ENCODE measurements around the gene CTSO.

CTSO gene

DNA sequence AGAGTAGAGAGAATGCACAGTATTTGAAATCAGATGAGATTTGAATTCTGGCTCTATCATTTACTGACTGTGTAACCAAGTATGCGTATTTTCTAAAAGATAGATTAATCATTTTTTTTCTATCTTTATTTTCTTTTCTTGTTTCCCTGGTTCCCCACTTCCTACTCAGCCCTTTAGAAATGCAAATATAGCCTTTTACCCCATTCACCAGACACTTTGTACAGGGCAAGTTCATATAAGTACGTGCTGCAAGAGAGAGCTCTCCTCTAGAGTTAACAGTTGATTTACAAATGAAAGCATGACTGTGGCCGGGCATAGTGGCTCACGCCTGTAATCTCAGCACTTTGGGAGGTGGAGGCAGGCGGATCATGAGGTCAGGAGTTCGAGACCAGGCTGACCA is 68.0 kb downstream of the CTSO start:
- peaks cover 6% of the 10 kb centered on the region; the same call in 1 of the 2 replicates for H3K4me1 ChIP-seq (ENCODE audit: insufficient read depth, low read length)
- no peaks in the 10 kb centered on the region for H3K27me3 ChIP-seq (ENCODE audit: insufficient read depth, low read length)
- H3K36me3 ChIP-seq (ENCODE audit: insufficient read depth, low read length) = no peaks in the 10 kb centered on the region
- no peak overlapping the region for H3K9ac ChIP-seq (ENCODE audit: low read depth, low read length)
- no peak overlapping the region for H3K27ac ChIP-seq (ENCODE audit: low read depth, low read length)
- 72% methylated on average over 5 of the region's 6 CpGs for whole genome bisulfite sequencing
- no peak overlapping the region for H3K4me3 ChIP-seq (ENCODE audit: low read length)
- peaks cover 7% of the 10 kb centered on the region; the same call in 1 of the 2 replicates for H3K9me3 ChIP-seq (ENCODE audit: insufficient read depth, low read depth, low read length)

DNA sequence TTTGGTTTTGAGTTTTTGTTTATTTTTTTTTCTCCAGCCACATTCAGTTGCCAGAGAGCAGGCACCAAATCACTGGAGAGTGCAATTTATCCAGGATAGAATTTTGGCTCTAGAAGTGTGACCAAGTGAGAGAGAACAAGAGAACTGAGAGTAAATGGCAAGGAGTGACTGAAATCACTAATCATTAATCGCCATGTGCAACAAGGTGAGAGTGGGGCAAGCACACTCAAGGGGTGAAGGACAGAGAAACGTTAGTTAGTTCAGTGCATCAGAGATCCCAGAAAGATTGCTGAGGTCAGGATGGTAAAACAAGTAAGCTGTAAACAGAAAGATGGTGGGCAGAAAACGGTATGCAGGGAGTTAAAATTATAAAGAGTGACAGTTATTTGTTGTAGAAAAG is 69.8 kb downstream of the CTSO start:
- no peaks in the 10 kb centered on the region for H3K27me3 ChIP-seq (ENCODE audit: insufficient read depth, low read length)
- H3K4me1 ChIP-seq (ENCODE audit: insufficient read depth, low read length) = peaks cover 6% of the 10 kb centered on the region; the same call in 1 of the 2 replicates
- H3K4me3 ChIP-seq (ENCODE audit: low read length) = no peak overlapping the region
- 0 out of 2 replicates have a peak, but pooled peaks cover 2% of the 10 kb centered on the region for H3K9me3 ChIP-seq (ENCODE audit: insufficient read depth, low read depth, low read length)
- H3K9ac ChIP-seq (ENCODE audit: low read depth, low read length) = no peak overlapping the region
- H3K27ac ChIP-seq (ENCODE audit: low read depth, low read length) = no peak overlapping the region
- WGBS = 93% methylated on average over 3 of the region's 3 CpGs
- no peaks in the 10 kb centered on the region for H3K36me3 ChIP-seq (ENCODE audit: insufficient read depth, low read length)

DNA sequence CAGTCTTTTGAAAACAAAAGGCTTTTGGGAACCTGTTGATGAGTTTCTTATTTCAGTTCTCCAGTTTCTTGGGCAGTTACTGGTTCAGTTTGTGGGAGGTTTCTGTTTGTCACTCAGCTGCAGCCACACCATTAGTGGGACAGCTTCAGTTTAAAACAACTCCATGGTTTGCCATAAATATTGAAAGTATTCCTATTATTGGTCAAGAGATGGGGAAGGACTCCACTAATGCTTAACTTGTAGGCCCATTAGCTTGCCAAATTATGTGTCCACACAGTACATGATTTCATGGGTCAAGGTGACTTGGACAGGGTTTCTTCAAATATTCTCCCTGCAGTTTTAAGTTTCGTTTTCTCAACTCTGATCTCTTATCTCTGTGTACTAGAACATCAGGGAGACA is 72.1 kb downstream of the CTSO start:
- 95% methylated on average over 1 of the region's 1 CpG for WGBS
- H3K4me1 ChIP-seq (ENCODE audit: insufficient read depth, low read length) = peaks cover 10% of the 10 kb centered on the region; the same call in 1 of the 2 replicates
- no peaks in the 10 kb centered on the region for H3K36me3 ChIP-seq (ENCODE audit: insufficient read depth, low read length)
- H3K27ac ChIP-seq (ENCODE audit: low read depth, low read length) = no peak overlapping the region
- H3K4me3 ChIP-seq (ENCODE audit: low read length) = no peak overlapping the region
- no peaks in the 10 kb centered on the region for H3K27me3 ChIP-seq (ENCODE audit: insufficient read depth, low read length)
- no peak overlapping the region for H3K9ac ChIP-seq (ENCODE audit: low read depth, low read length)
- peaks cover 4% of the 10 kb centered on the region; the same call in 1 of the 2 replicates for H3K9me3 ChIP-seq (ENCODE audit: insufficient read depth, low read depth, low read length)

DNA sequence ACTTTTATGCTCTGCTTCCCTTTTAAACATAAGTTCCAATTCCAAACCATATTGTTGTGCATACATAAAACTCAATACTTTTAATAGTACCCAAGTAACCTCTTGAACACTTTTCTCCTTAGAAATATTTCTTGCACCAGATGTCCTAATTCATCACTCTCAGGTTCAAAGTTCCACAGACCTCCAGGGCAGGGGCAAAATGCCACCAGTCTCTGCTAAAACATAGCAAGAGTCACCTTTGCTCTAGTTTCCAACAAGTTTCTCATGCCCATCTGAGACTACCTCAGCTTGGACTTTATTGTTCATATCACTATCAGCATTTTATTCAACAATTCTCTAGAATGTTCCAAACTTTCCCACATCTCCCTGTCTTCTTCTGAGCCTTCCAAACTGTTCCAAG is 73.9 kb downstream of the CTSO start:
- Histone ChIP-seq H3K27me3 (ENCODE audit: insufficient read depth, low read length) (no peaks in the 10 kb centered on the region), H3K9me3 (ENCODE audit: insufficient read depth, low read depth, low read length) (peaks cover 22% of the 10 kb centered on the region), H3K4me1 (ENCODE audit: insufficient read depth, low read length) (0 out of 2 replicates have a peak, but pooled peaks cover 4% of the 10 kb centered on the region), H3K27ac (ENCODE audit: low read depth, low read length) (no peak overlapping the region), H3K9ac (ENCODE audit: low read depth, low read length) (no peak overlapping the region), H3K36me3 (ENCODE audit: insufficient read depth, low read length) (0 out of 2 replicates have a peak, but pooled peaks cover 3% of the 10 kb centered on the region), H3K4me3 (ENCODE audit: low read length) (no peak overlapping the region)

DNA sequence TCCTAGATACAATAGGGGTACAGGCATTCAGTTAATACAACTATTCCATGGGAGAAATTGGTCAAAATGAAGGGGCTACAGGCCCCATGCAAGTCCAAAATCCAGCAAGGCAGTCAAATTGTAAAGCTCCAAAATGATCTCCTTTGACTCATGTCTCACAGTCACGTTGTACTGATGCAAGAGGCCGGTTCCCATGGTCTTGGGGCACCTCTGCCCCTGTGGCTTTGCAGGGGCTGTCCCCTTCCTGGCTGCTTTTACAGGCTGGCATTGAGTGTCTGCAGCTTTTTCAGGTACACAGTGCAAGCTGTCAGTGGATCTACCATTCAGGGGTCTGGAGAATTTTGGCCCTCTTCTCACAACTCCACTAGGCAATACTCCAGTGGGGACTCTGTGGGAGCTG is 75.1 kb downstream of the CTSO start:
- no peak overlapping the region for H3K4me3 ChIP-seq (ENCODE audit: low read length)
- no peaks in the 10 kb centered on the region for H3K27me3 ChIP-seq (ENCODE audit: insufficient read depth, low read length)
- H3K9me3 ChIP-seq (ENCODE audit: insufficient read depth, low read depth, low read length) = peaks cover 30% of the 10 kb centered on the region
- 0 out of 2 replicates have a peak, but pooled peaks cover 3% of the 10 kb centered on the region for H3K36me3 ChIP-seq (ENCODE audit: insufficient read depth, low read length)
- H3K4me1 ChIP-seq (ENCODE audit: insufficient read depth, low read length) = 0 out of 2 replicates have a peak, but pooled peaks cover 4% of the 10 kb centered on the region
- 50% methylated on average over 2 of the region's 2 CpGs for WGBS
- H3K9ac ChIP-seq (ENCODE audit: low read depth, low read length) = no peak overlapping the region
- H3K27ac ChIP-seq (ENCODE audit: low read depth, low read length) = no peak overlapping the region

DNA sequence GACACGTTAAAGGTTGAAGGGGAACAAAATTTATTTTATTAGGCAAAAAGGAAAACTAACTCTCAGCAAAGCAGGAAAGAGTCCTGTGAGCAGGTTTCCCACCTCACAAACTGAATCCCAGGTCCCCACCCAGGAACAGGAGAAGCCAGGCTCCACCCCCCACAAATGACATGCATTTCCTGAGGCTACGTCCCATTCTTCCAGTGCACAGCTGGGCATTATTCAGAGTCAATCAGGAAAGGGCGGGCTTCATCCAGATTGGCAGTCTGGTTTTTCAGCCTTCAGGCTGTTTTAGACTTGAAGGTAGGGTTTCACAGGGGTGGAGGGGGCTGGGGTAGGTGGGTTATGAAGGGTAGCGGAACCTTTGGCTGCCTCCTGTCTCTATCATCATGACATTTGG is 75.7 kb downstream of the CTSO start:
- Histone ChIP-seq H3K4me1 (ENCODE audit: insufficient read depth, low read length) (0 out of 2 replicates have a peak, but pooled peaks cover 4% of the 10 kb centered on the region), H3K4me3 (ENCODE audit: low read length) (no peak overlapping the region), H3K27ac (ENCODE audit: low read depth, low read length) (no peak overlapping the region), H3K9me3 (ENCODE audit: insufficient read depth, low read depth, low read length) (peaks cover 33% of the 10 kb centered on the region), H3K27me3 (ENCODE audit: insufficient read depth, low read length) (no peaks in the 10 kb centered on the region), H3K9ac (ENCODE audit: low read depth, low read length) (no peak overlapping the region), H3K36me3 (ENCODE audit: insufficient read depth, low read length) (0 out of 2 replicates have a peak, but pooled peaks cover 3% of the 10 kb centered on the region)
- 100% methylated on average over 3 of the region's 4 CpGs for WGBS

DNA sequence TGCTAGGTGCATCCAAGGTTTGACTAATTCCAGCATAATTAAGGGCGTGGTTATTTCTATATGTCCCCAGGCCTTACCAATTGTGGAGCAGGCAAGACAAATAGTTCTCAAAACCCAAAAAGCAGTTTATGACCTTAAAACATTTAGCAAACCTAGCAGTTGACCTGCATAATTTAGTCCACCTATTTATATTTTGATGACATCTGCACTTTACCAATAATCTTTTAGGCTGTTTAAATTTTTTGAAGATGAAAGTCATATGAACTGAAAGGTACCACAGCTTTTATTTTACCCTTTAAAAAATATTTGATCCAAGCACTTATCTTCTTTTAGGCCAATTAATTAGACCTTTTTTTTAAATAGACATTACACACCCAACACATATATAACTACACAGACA is 77.8 kb downstream of the CTSO start:
- WGBS = 60% methylated on average over 1 of the region's 1 CpG
- Histone ChIP-seq H3K9ac (ENCODE audit: low read depth, low read length) (no peak overlapping the region), H3K9me3 (ENCODE audit: insufficient read depth, low read depth, low read length) (peaks cover 31% of the 10 kb centered on the region), H3K36me3 (ENCODE audit: insufficient read depth, low read length) (0 out of 2 replicates have a peak, but pooled peaks cover 3% of the 10 kb centered on the region), H3K4me3 (ENCODE audit: low read length) (no peak overlapping the region), H3K27ac (ENCODE audit: low read depth, low read length) (no peak overlapping the region), H3K27me3 (ENCODE audit: insufficient read depth, low read length) (no peaks in the 10 kb centered on the region), H3K4me1 (ENCODE audit: insufficient read depth, low read length) (0 out of 2 replicates have a peak, but pooled peaks cover 4% of the 10 kb centered on the region)
